Mesendoderm (in vitro differentiated cells): ENCODE measurements around the gene KRTAP4-5.
"Not testable (repeated sequence)": the region's sequence is repeated elsewhere in the genome, so short reads cannot be mapped to it uniquely, and the experiment has no call there.

Experiments
- DNase-seq: peaks from one replicate; pipeline ENCODE4 v3.0.0; 2013
- H2AK5ac ChIP-seq: 2 replicates; pipeline ENCODE4 v1.6.1; 2013; ENCODE audit warnings: low read length, inconsistent platforms
- H2BK120ac ChIP-seq: 2 replicates; pipeline ENCODE4 v1.6.1; 2013; ENCODE audit warnings: low read depth, mild to moderate bottlenecking, low read length, moderate library complexity, mixed read lengths
- H2BK15ac ChIP-seq: replicated peaks from 2 replicates; pipeline ENCODE4 v1.6.1; 2013; ENCODE audit warnings: low read depth, mild to moderate bottlenecking, moderate library complexity
- H2BK5ac ChIP-seq: 2 replicates; pipeline ENCODE4 v1.6.1; 2013; ENCODE audit warnings: low read length, inconsistent platforms
- H3K18ac ChIP-seq: 2 replicates; pipeline ENCODE4 v1.6.1; 2013; ENCODE audit warnings: mild to moderate bottlenecking, low read length, mixed read lengths
- H3K23ac ChIP-seq: one replicate; pipeline ENCODE4 v1.6.1; 2013; ENCODE audit warnings: low read length
- H3K27ac ChIP-seq: 2 replicates; pipeline ENCODE4 v1.5.1; 2013; ENCODE audit warnings: low read depth, mild to moderate bottlenecking, inconsistent platforms, low read length, moderate library complexity
- H3K27me3 ChIP-seq: 2 replicates; pipeline ENCODE4 v1.6.1; 2013; ENCODE audit warnings: low read length, control low read depth, mild to moderate bottlenecking, inconsistent platforms; ENCODE audit not compliant: insufficient read depth, poor library complexity
- H3K36me3 ChIP-seq: 2 replicates; pipeline ENCODE4 v1.6.1; 2013; ENCODE audit warnings: low read length, inconsistent platforms; ENCODE audit not compliant: control insufficient read depth, insufficient read depth
- H3K4ac ChIP-seq: one replicate; pipeline ENCODE4 v1.6.1; 2013; ENCODE audit warnings: low read depth, mild to moderate bottlenecking, low read length, moderate library complexity
- H3K4me1 ChIP-seq: 2 replicates; pipeline ENCODE4 v1.6.1; 2013; ENCODE audit warnings: low read depth, low read length, inconsistent platforms; ENCODE audit not compliant: control insufficient read depth
- H3K4me2 ChIP-seq: 2 replicates; pipeline ENCODE4 v1.6.1; 2013; ENCODE audit warnings: low read length
- H3K4me3 ChIP-seq: 2 replicates; pipeline ENCODE4 v1.5.1; 2013; ENCODE audit warnings: mild to moderate bottlenecking, low read length
- H3K56ac ChIP-seq: one replicate; pipeline ENCODE4 v1.6.1; 2013; ENCODE audit warnings: low read length
- H3K79me1 ChIP-seq: 2 replicates; pipeline ENCODE4 v1.6.1; 2013; ENCODE audit warnings: low read length, inconsistent platforms
- H3K79me2 ChIP-seq: 2 replicates; pipeline ENCODE4 v1.6.1; 2013; ENCODE audit warnings: mild to moderate bottlenecking, low read length; ENCODE audit not compliant: control insufficient read depth, insufficient read depth
- H3K9ac ChIP-seq: 2 replicates; pipeline ENCODE4 v1.6.1; 2013; ENCODE audit warnings: low read length, inconsistent platforms
- H4K5ac ChIP-seq: one replicate; pipeline ENCODE4 v1.6.1; 2013; ENCODE audit warnings: low read length
- H4K8ac ChIP-seq: one replicate; pipeline ENCODE4 v1.6.1; 2013; ENCODE audit warnings: low read depth, mild to moderate bottlenecking, control low read depth, low read length, moderate library complexity
- WGBS: extraction: QIAGEN DNeasy Blood & Tissue Kit; methylation state at CpG from one replicate; pipeline ENCODE4 v1.1.7; 2013; ENCODE audit warnings: low lambda C conversion rate, missing lambda C conversion rate; ENCODE audit not compliant: insufficient coverage; ENCODE audit errors: extremely low coverage; 5-methylcytosine and 5-hydroxymethylcytosine counted together

KRTAP4-5 gene

DNA sequence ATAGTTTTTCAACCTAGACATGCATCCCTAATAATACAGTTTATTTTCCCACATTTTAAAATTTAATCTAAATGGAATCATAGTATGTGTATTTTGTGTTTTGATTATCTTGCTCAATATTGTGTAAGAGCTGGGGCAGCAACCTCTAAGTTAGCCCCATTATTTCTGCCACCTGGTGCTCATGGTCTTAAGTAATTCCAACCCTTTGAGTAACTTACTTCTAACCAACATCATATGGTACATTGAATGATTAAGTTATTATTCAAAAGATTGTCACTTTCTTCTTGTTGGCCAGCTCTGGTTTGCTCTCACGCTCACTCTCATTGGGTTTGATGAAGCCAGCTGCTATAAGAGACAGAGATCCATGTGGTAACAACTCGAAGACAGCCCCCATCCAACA, 22.3 kb upstream of the KRTAP4-5 start:
- H3K4me3 ChIP-seq, result no peak overlapping the region
- H3K27me3 ChIP-seq, result no peaks in the 10 kb centered on the region
- H3K36me3 ChIP-seq, result no peaks in the 10 kb centered on the region
- no peak overlapping the region for H3K4me2 ChIP-seq
- H3K79me2 ChIP-seq, result no peaks in the 10 kb centered on the region
- H4K5ac ChIP-seq, result no peak overlapping the region
- no peak overlapping the region for H3K27ac ChIP-seq
- H3K4ac ChIP-seq, result no peak overlapping the region
- no peak overlapping the region for H3K23ac ChIP-seq
- H3K4me1 ChIP-seq, result no peaks in the 10 kb centered on the region
- no peak overlapping the region for H3K9ac ChIP-seq
- no peak overlapping the region for H2BK5ac ChIP-seq
- DNase-seq, result no peak
- no peak overlapping the region for H2BK120ac ChIP-seq
- no peak overlapping the region for H3K18ac ChIP-seq
- no peak overlapping the region for H2AK5ac ChIP-seq
- H2BK15ac ChIP-seq, result no peak overlapping the region
- no CpG with 5 or more reads among the region's 2 CpGs for WGBS
- H3K56ac ChIP-seq, result no peak overlapping the region
- no peaks in the 10 kb centered on the region for H3K79me1 ChIP-seq
- no peak overlapping the region for H4K8ac ChIP-seq

DNA sequence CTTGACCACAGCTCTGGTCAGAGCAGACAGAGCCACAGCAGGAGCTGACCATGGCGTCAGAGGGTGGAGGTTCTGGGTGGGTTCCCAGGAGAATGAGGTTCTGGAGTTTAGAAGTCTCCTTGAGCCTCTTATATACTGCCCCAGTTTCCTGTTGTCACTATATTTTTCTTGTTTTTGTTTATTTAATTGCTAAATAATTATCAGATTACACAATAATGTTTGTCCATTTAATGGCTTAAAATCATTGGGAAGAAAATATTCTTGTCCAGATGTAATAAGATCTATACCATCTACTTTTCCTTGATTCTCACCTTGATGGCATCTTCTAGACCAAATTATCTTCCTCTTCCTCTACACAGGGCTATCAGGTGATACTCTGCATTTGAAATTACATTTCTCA, 18.5 kb upstream of the KRTAP4-5 start, which contains the start of gene KRTAP4-3:
KRTAP4-3 (minus strand) TSS at position 101 of the 400 bp plus-strand sequence; CDS start at position 52, 49 bp downstream.
- DNase-seq, result no peak
- H3K9ac ChIP-seq, result no peak within 1 kb of the TSS
- no peak within 1 kb of the TSS for H2AK5ac ChIP-seq
- H3K18ac ChIP-seq, result no peak within 1 kb of the TSS
- H4K8ac ChIP-seq, result no peak within 1 kb of the TSS
- no peak within 1 kb of the TSS for H2BK15ac ChIP-seq
- no peak within 1 kb of the TSS for H2BK5ac ChIP-seq
- no peak within 1 kb of the TSS for H2BK120ac ChIP-seq
- no peak within 1 kb of the TSS for H3K56ac ChIP-seq
- no peak within 1 kb of the TSS for H4K5ac ChIP-seq
- H3K4ac ChIP-seq, result no peak within 1 kb of the TSS
- no peak within 1 kb of the TSS for H3K27ac ChIP-seq
- H3K4me2 ChIP-seq, result no peak within 1 kb of the TSS
- H3K27me3 ChIP-seq, result no peaks in the 10 kb centered on the region
- no peak within 1 kb of the TSS for H3K23ac ChIP-seq
- H3K4me3 ChIP-seq, result no peak within 1 kb of the TSS
- H3K79me2 ChIP-seq, result no peaks in the 10 kb centered on the region
- no peaks in the 10 kb centered on the region for H3K36me3 ChIP-seq
- no CpG with 5 or more reads among the region's 1 CpG for WGBS
- no peaks in the 10 kb centered on the region for H3K4me1 ChIP-seq
- no peaks in the 10 kb centered on the region for H3K79me1 ChIP-seq

GRCh38 chr17:41167561-41167960, 17.9 kb upstream of the KRTAP4-5 start:
- Histone ChIP-seq H3K79me1 (no peaks in the 10 kb centered on the region), H3K18ac (no peak overlapping the region), H3K4me3 (no peak overlapping the region), H3K36me3 (no peaks in the 10 kb centered on the region), H3K56ac (no peak overlapping the region), H3K79me2 (no peaks in the 10 kb centered on the region), H2AK5ac (no peak overlapping the region), H2BK5ac (no peak overlapping the region), H3K27ac (no peak overlapping the region), H3K23ac (no peak overlapping the region), H2BK15ac (no peak overlapping the region), H3K27me3 (no peaks in the 10 kb centered on the region), H3K4me2 (no peak overlapping the region), H3K9ac (no peak overlapping the region), H2BK120ac (no peak overlapping the region), H4K8ac (no peak overlapping the region), H3K4ac (no peak overlapping the region), H3K4me1 (no peaks in the 10 kb centered on the region), H4K5ac (no peak overlapping the region)
- WGBS, result no CpG with 5 or more reads among the region's 7 CpGs
- DNase-seq, result peak; percentile 10

- no peak for DNase-seq
- no peak overlapping the region for H4K5ac ChIP-seq
- no peak overlapping the region for H2BK5ac ChIP-seq
- no peak overlapping the region for H3K4ac ChIP-seq
- no peaks in the 10 kb centered on the region for H3K79me1 ChIP-seq
- no peaks in the 10 kb centered on the region for H3K79me2 ChIP-seq
- H3K18ac ChIP-seq, result no peak overlapping the region
- no peaks in the 10 kb centered on the region for H3K4me1 ChIP-seq
- no peaks in the 10 kb centered on the region for H3K36me3 ChIP-seq
- H2AK5ac ChIP-seq, result no peak overlapping the region
- no peaks in the 10 kb centered on the region for H3K27me3 ChIP-seq
- no peak overlapping the region for H3K9ac ChIP-seq
- no peak overlapping the region for H3K56ac ChIP-seq
- no peak overlapping the region for H4K8ac ChIP-seq
- no CpG with 5 or more reads among the region's 7 CpGs for WGBS
- H2BK120ac ChIP-seq, result no peak overlapping the region
- no peak overlapping the region for H2BK15ac ChIP-seq
- no peak overlapping the region for H3K4me2 ChIP-seq
- no peak overlapping the region for H3K4me3 ChIP-seq
- no peak overlapping the region for H3K23ac ChIP-seq
- H3K27ac ChIP-seq, result no peak overlapping the region
Observed at GRCh38 chr17:41163828-41164227, 14.2 kb upstream of the KRTAP4-5 start.

- no CpG with 5 or more reads among the region's 1 CpG for WGBS
- H2AK5ac ChIP-seq, result no peak within 1 kb of the TSS
Observed at GRCh38 chr17:41160648-41161047, 11.0 kb upstream of the KRTAP4-5 start, which contains the start of gene KRTAP4-4. KRTAP4-4 (minus strand) TSS chr17:41160748; CDS start chr17:41160691, 57 bp downstream.

DNA sequence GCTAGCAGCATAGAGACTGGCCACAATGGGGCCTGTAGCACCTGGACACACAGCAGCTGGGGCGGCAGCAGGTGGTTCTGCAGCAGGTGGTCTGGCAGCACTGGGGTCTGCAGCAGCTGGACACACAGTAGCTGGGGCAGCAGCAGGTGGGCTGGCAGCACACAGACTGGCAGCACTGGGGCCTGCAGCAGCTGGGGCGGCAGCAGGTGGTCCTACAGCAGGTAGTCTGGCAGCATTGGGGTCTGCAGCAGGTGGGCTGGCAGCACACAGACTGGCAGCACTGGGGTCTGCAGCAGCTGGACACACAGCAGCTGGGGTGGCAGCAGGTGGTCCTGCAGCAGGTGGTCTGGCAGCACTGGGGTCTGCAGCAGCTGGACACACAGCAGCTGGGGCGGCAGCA, 10.6 kb upstream of the KRTAP4-5 start:
- not testable (repeated sequence) for H3K4me1 ChIP-seq, H3K79me2 ChIP-seq, H3K56ac ChIP-seq, H3K27ac ChIP-seq, DNase-seq, H4K8ac ChIP-seq, H2AK5ac ChIP-seq, H3K79me1 ChIP-seq, H3K18ac ChIP-seq, H3K23ac ChIP-seq, H3K4me2 ChIP-seq, H3K4ac ChIP-seq, H3K27me3 ChIP-seq, H3K4me3 ChIP-seq, H2BK5ac ChIP-seq, H2BK15ac ChIP-seq, H3K9ac ChIP-seq, H4K5ac ChIP-seq, H2BK120ac ChIP-seq, H3K36me3 ChIP-seq
- WGBS, result no CpG with 5 or more reads among the region's 3 CpGs

More at GRCh38 chr17:41160648-41161047, 11.0 kb upstream of the KRTAP4-5 start, which contains the start of gene KRTAP4-4:
- Histone ChIP-seq H3K18ac (no peak within 1 kb of the TSS), H4K8ac (no peak within 1 kb of the TSS), H2BK5ac (no peak within 1 kb of the TSS), H3K27me3 (no peaks in the 10 kb centered on the region), H2BK120ac (no peak within 1 kb of the TSS), H3K4me2 (no peak within 1 kb of the TSS), H3K27ac (no peak within 1 kb of the TSS), H3K23ac (no peak within 1 kb of the TSS), H3K36me3 (no peaks in the 10 kb centered on the region), H2BK15ac (no peak within 1 kb of the TSS), H4K5ac (no peak within 1 kb of the TSS), H3K79me2 (no peaks in the 10 kb centered on the region), H3K9ac (no peak within 1 kb of the TSS), H3K4me3 (no peak within 1 kb of the TSS), H3K4ac (no peak within 1 kb of the TSS), H3K79me1 (no peaks in the 10 kb centered on the region), H3K4me1 (no peaks in the 10 kb centered on the region), H3K56ac (no peak within 1 kb of the TSS)
- DNase-seq, result no peak
